PC-3 (cell line): ENCODE data around the gene PXK.

Experiments
- CTCF ChIP-seq: fragments of 300-600 bp; sonication (generic); conservative IDR thresholded peaks from 2 replicates; pipeline ENCODE4 v1.5.1; 2017; ENCODE audit warnings: antibody characterized with exemption, low read depth, mild to moderate bottlenecking, low read length
- EZH2 ChIP-seq: fragments of 300-600 bp; sonication (generic); IDR thresholded peaks from one replicate; pipeline ENCODE4 v1.6.1; 2017; ENCODE audit warnings: antibody characterized with exemption, mild to moderate bottlenecking, low read length; ENCODE audit not compliant: unreplicated experiment
- EZH2phosphoT487 ChIP-seq: fragments of 300-600 bp; sonication (generic); IDR thresholded peaks from 2 replicates; pipeline ENCODE4 v1.6.1; 2018; ENCODE audit warnings: mild to moderate bottlenecking, antibody characterized with exemption, low read length, borderline replicate concordance

DNA sequence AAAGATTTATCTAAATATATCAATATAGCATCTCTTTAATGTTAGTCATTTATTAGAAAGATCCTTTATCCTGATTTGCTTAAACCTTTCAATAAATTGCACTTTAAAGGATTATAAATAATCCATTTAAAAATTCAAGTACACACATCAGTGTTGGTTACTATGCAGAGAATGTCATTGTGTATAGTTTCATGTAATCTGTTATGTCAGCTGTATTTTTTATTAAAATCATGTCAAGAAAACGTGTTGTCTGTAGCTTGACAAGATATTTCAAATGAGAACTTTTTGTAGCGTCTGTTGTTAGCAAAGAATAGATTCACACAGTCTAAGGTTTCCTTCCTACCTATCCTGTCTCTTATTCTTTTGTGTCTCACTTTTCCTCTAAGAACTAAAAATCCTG is 93.1 kb downstream of the PXK start:
- TF ChIP-seq CTCF (no peak), EZH2phosphoT487 (no peak), EZH2 (no peak)
